Testis (tissue), 2 donors: Measurements from ENCODE around the gene RXRA.

Experiments
- CTCF ChIP-seq, 3 experiments: fragments of 450-650 bp in 2 of 3; fragments of 200-600 bp in 1 of 3; sonication (generic) in 1 of 3; IDR thresholded peaks; one replicate each; pipeline ENCODE4 v1.5.1; 2016 to 2019; ENCODE audit warnings: antibody characterized with exemption in 3 of 3, mild to moderate bottlenecking in 2 of 3, moderate library complexity in 1 of 3
- POLR2A ChIP-seq: fragments of 450-650 bp; IDR thresholded peaks from one replicate; pipeline ENCODE4 v1.6.1; 2017; ENCODE audit warnings: antibody characterized with exemption, mild to moderate bottlenecking, moderate library complexity

- TF ChIP-seq CTCF (IDR thresholded peaks at IDR 0.05), result no peak
- TF ChIP-seq POLR2A, result no peak
Observed at GRCh38 chr9:134290603-134291451, 35.4 kb upstream of the RXRA start.
